GM21515 (cell line): Measurements from ENCODE around the gene TMEM256.

Experiments
- ATAC-seq: cut with Tn5 transposase; IDR thresholded peaks from one replicate; pipeline ENCODE4 v1.9.1; 2021; ENCODE audit not compliant: unreplicated experiment

TMEM256 gene

DNA sequence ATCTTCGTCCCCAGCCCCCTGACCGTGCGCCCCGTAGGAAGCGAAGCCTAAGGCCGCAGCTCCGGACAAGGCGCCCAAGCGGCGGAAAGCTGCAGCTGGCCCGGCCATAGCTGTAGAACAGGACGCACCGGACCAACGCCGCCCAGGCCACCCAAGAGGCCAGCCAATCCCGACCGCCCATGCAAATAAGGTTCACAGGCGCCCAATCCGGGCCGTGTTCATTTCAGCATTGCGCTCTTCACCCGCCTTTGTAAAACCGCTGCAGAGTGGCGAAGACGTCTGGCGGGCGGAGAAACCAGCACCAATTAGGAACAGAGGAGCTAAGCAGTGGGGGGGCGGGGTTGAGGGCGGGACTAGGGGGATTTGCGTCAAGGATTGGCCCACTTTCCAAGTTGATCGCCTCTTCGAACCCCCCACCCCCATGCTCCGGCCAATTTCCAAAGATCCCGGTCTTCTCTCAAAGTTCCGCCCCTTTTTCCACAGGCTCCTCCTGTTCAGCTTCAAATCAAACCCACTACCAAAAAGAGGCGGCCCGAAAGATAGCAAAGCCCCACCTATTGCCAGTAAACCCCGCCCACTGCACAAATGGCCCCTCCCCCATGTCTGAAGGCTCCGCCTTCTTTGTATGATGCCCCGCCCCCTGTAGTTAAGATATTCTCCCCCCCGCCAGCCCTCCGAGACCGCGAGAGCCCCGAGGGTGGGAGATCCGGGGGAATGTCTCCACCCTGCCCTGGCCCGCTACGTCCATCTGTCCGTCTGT, at the start of gene TMEM256:
TSS of gene TMEM256 (minus strand) at position 121 of the 760 bp plus-strand sequence. CDS start at position 108, 13 bp downstream.
- ATAC-seq = peak; percentile 89

DNA sequence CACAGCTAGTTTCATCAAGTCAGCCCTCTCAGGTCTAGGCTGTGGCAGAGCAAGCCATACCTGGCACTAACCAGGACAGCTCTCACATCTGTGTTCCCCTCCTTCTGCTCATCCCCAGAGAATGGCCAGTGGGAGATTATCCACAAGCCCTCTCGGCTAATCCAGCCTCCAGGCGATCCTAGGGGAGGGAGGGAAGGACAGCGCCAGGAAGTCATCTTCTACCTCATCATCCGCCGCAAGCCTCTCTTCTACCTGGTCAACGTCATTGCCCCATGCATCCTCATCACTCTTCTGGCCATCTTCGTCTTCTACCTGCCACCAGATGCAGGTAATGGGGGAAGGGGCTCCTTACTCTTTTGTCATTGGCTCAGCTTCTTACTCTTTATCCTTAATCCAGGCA, 44.6 kb upstream of the TMEM256 start:
- ATAC-seq = no peak

DNA sequence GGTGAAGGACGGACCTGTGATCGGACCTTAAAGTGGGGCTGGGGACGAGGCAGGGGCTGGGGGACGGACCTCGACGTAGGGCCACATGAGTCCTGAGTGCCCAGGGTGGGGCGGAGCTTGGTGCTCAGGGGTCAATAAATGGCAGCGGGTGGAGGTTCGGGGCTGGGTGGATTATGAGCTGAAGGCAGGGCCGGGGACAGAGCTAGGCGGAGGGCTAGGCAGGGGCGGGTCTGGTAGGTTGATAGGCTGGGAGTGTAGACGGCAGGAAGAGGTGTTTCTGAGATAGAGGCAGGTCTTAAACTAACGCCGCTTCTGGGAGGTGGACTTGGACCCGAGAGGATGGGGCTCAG, 41.7 kb upstream of the TMEM256 start:
- ATAC-seq = no peak

DNA sequence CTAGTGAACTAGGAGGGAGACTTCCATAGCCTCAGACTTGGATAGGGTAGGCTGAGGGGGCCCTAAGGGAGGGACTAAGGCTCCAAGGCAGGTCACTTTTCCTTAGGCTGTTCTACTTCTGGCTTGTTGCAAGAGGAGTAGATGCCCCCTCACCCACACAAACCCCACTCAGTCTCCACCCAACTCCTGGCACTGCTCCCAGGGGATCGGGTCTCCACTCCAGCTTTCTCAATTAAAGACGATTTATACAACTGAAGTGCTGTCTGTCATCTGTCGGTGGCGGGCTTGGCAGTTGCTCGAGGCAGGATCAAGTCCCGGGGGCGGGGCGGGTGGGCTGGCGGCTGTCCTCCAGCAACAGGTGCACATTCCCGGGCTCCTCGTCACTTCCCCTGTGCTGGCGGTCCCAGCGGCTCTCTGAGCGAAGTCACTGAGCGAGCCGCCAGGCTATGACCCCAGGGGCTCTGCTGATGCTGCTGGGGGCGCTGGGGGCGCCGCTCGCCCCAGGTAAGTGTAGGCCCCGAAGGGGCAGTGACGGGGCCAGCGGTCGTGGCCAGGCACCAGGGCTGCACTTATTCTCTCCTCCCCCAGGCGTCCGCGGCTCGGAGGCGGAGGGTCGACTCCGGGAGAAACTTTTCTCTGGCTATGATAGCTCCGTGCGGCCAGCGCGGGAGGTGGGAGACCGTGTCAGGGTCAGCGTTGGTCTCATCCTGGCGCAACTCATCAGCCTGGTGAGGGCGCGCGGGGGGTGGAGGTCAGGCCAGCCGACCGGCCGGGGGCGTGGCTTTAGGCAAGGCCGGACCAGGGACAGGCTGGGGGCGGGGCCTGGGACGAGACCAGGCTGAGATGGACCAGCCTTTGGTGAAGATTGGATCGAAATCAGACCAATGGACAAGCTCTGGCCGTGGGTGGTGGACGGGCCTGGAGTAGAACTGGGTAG, 41.1 kb upstream of the TMEM256 start, which contains the start of gene CHRNB1:
TSS of gene CHRNB1 (plus strand) at position 380 of the 937 bp plus-strand sequence. CDS start at position 447, 67 bp downstream.
- ATAC-seq = no peak

DNA sequence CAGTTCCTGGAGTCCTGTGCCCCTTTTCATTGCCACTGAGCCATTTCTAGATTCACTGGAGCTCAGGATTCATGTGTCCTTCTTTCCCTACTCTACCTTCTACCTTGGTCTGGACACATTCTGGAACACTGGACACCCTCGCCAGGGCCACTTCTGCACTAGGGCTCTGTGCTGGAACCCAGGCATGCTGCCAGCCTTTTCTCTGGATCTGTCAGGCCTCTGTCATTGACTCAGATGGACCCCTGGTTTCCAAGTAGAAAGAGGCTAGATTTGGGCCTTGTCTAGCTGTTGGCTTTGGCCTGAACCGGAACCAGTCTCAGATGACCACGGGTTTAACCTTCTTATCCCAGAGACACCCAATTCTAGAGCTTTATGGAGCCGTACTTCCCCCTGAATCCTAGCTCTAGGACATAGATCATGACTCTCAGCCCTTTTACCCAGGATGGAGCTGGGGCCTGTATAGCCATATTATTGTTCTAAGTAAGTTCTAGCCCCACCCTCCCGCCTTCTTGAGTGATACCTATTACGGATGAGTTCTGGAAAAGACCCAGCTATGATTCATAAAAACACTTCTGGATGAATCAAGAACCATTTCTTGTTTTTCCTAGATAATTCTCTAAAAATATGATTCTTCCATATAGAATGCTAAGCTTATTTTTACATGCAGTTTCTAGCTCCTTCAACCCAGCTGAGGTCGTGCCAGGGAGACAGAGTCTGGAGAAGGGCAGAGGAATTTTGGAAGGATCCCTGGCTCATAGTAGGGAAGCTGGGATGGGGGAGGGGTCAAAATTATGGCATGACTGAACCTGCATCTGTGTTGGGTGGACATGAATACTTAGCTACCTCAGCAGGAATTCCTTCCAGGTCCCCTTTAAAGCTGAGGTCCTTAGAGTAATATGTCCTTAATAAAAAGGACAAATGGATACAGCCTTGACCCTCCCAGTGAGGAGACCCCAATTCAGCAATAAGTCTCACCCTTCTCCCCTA, 39.9 kb upstream of the TMEM256 start:
- no peak for ATAC-seq

DNA sequence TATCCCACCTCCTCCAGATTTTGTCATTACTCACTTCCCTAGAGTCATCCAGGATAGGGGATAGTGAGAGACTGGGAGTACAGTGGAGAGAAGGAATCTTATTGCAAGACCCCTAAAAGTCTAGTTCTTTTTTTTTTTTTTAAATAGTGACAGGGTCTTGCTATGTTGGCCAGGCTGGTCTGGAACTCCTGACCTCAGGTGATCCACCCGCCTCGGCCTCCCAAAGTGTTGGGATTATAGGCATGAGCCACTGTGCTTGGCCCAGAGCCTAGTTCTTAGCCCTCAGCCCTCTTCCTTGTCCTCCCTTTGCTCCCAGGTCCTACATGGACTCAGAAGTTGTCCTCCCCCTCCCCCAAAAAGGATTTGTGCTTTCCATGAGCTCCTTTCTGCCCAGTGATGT, 38.2 kb upstream of the TMEM256 start:
- no peak for ATAC-seq

DNA sequence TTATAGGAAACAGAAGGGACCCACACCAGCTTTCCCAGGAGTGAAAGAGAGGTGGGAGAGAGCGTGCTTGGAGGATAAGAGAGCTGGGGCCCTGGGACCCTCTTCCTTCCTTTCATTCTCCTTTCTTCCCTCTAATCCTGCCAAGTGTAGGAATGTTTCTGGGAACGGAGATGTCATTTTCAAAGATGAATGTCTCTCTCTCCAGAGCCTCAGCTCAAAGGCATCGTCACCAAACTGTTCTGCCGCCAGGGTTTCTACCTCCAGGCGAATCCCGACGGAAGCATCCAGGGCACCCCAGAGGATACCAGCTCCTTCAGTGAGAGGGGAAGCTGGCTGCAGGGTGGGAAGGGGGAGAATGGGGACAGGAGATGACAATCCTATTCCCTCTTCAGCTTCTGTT, 37.4 kb upstream of the TMEM256 start:
- ATAC-seq = no peak

DNA sequence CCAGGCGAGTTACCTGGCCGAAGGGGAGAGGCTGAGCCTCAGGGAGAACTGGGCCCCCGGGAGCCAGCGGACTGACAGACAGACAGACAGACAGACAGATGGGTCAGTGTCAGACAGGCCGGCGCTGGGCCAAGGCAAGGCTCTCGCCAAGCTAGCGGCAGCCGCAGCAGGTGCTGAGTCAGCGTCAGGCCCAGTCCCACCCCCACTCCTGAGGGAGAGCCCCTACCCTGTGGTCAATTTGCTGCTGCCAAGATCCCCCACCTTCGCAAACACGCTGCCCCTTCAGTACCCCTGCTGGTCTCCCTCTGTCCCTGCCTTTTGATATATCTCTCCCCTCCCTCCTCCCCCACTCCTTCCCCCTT, 36.9 kb upstream of the TMEM256 start:
- no peak for ATAC-seq

DNA sequence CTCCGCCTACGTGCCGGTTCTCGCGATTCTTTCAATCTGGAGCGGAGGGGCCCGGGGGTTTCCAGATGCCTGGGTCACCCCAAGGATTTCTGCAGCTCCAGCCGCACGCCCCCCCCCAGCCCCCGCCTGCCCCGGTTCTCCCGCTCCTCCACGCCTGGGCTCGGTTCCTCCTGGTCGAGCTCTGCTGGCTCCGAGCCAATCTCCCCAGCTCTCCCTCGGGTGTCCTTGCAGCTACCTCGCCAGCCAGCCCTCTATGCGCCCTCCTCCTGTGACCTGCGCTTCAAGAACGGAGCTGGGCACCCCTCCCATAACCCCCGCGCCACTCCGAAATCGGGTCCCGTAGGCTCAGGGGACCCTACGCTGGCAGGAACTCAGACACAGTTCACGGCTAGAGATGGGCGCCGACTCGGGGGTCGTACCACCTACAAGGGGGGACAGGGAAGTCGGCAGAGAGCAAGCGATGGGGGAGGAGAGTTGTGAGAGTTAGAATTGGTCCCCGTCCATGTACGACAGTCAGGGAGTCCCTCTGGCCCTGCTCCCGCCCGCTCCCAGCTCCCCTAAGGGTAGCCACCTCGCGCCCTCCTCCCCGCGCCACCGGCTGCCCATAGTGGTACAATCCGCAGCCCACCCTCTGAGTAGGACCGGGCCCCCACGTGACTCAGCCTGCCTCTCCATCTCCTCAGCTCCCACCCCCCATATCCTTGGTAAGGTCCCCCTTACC, 36.4 kb upstream of the TMEM256 start:
- no peak for ATAC-seq

DNA sequence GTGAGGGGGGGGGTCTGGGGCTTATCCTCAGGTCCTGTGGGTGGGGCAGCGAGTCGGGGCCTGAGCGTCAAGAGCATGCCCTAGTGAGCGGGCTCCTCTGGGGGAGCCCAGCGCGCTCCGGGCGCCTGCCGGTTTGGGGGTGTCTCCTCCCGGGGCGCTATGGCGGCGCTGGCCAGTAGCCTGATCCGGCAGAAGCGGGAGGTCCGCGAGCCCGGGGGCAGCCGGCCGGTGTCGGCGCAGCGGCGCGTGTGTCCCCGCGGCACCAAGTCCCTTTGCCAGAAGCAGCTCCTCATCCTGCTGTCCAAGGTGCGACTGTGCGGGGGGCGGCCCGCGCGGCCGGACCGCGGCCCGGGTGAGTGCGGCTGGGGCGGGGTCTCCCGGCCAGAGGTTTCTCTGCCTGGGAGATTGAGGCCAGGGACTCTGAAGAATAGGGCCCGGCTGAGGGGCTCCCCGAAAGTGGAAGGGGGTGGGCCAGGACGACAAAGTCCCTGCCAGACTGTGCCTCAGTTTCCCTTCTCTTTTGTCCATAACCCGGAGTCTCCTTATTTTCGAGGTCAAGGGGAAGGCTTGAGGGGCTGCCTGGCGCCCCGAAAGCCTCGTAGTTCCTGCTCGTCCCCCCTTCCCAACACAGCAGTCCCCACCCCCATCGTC, 35.7 kb upstream of the TMEM256 start, which contains the start of gene FGF11:
TSS of gene FGF11 (plus strand) at position 51 of the 651 bp plus-strand sequence. CDS start at position 160, 109 bp downstream.
- ATAC-seq = no peak

DNA sequence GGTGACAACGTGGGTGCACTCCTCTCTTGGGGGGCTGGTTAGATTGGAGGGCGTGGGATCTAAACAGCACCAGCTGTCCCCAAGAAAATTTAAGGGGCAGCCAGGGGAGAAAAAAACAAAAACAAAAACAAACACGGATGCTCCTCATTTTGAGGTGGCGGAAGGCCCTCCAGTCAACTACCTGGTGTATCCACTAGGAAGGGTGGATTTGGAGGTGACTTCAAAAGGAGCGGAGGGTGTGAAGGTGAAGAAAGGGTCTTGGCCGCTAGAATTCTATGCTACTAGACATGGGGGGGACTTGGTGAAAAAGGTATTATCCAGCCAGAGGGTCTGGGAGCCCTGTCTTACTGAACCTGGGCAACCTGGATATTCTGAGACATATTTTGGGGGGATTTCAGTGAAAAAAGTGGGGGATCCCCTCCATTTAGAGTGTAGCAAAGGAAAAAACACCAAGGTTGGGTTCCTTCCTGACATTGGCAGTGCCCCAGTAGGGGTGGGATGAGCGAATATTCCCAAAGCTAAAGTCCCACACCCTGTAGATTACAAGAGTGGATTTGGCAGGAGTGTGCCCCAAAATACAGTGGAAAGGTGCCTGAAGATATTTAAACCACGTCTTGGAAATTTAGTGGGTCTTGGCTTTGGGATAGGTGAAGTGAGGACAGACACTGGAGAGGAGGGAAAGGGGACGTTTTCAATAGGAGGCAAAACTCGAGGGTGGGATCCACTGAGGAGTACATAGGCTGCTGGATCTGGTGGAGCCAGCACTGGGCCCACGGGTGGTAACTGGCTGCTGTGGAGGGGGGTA, 35.0 kb upstream of the TMEM256 start:
- no peak for ATAC-seq

DNA sequence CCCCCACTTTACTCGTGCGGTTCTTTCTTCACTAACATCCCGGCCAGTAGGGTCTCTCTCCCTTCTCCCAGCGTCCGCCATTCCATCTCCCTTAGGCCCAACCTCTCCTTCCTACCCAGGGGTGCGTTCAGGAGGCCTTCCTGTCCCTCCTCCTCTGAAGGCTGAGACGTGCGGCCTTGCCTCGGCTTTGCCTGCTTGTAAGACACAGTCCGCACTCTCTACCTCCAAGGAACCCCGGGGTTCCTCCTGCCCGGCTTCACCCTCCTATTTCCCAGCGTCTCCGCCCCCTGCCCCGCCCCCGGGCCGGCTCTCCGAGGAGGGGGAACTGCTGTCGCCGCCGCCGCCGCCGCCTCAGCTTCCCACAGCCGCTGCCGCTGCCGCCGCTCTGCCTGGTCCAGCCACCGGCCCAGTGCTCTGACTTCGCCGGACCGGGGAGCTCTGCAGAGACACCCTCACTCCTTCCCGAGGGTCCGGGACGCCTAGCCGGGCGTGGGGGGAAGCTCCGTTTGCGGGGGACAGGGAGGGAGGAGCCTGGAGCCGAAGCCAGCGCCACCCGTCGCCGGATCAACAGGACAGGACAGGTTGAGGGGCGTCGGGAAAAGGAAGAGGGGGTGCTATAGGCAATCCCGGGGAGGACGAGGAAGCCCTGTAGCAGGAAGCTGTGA, 34.2 kb upstream of the TMEM256 start:
- ATAC-seq = no peak

DNA sequence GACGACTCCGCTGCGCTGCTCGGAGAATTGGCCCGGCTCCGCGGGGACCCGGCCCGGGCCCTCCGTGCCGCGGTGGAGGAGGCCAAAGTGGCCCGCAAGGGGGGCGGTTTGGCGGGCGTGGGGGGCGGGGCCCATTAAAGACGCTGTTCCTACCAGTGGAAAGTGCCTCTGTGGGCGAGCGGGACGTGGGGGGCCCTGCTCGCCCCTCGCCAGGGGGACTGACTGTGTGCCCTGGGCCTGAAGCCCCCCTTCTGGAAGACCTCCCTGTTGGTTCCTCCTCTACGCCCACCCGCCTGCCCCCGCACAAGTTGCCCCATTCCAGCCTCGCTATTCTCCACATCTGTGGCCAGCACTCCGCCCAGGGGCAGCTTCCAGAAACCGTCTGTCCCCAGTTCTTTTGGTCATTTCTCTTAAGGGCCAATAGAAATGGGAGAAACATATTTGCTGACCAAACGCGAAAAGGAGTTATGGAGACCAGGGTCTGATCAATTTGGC, 33.5 kb upstream of the TMEM256 start:
- ATAC-seq = no peak

DNA sequence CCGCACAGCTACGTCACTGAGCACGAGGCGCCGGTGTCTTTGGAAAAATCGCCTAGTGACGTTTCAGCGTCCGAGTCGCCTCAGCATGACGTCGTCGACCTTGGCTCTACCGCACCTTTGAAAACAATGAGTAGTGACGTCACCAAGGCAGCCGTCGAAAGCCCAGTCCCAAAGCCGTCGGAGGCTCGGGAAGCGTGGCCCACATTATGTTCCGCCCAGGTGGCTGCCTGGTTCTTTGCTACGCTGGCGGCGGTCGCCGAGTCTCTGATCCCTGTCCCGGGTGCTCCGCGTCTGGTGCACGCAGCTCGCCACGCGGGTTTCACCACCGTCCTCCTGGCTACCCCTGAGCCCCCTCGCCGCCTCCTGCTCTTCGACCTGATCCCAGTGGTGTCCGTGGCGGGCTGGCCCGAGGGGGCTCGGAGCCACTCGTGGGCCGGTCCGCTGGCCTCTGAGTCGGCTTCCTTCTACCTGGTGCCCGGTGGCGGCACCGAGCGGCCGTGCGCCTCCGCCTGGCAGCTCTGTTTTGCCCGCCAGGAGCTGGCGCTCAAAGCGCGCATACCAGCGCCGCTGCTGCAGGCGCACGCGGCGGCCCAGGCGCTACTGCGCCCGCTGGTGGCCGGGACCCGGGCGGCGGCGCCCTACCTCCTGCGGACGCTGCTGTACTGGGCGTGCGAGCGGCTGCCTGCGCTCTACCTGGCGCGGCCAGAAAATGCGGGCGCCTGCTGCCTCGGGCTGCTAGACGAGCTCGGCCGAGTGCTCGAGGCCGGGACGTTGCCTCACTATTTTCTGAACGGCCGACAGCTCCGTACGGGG, 32.9 kb upstream of the TMEM256 start:
- no peak for ATAC-seq

DNA sequence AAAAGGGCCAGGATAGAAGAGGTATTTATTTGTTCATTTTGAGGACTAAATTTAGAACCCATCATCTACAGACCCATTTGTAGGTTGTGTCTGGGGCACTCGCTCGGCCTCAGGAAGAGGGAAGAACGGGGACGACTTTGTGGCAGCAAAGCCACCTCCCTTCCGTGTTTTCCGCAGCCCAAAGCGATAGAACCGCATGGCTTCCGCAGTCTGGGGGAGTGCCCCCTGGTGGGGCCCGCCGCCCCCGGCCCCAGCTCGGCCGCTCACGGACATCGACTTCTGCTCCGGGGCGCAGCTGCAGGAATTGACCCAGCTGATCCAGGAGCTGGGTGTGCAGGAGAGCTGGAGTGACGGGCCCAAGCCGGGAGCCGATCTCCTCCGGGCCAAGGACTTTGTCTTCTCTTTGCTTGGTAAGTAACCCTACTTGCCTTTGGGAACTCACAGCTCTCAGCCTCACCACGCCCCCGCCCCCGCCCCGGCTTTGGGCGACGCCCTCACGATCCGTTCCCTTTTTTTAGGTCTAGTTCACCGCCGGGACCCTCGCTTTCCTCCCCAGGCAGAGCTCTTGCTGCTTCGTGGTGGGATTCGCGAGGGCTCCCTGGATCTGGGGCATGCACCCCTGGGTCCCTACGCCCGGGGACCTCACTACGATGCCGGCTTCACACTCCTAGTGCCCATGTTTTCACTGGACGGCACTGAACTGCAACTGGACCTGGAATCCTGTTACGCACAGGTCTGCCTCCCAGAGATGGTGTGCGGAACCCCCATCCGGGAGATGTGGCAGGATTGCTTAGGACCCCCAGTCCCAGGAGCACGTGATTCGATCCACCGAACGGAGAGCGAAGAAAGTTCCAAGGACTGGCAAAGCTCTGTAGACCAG, 32.0 kb upstream of the TMEM256 start:
- ATAC-seq = peak; percentile 20

DNA sequence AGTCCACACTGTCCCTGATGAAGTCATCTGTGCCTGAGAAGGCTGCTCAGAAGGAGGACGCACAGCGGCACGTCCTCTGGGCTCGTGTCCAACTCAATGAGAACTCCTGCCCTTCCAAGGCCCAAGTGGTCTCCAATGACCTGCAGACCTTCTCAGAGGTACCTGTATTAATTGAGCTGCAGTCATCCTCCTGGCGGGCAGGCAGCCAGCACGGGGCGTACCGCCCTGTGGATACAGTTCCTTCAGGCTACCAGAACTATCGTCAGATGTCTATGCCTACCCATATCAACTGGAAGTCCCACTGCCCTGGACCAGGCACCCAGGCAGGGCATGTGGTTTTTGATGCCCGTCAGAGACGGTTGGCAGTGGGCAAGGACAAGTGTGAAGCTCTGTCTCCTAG, 28.4 kb upstream of the TMEM256 start:
- no peak for ATAC-seq
